Nephron progenitor cell (in vitro differentiated cells): Measurements from ENCODE around the gene FURIN.
"Not testable (repeated sequence)": the region's sequence is repeated elsewhere in the genome, so short reads cannot be mapped to it uniquely, and the experiment has no call there.

ENCODE experiments used
- DNase-seq: peaks from one replicate; pipeline ENCODE4 v3.0.0; 2021
- H3K27ac Mint-ChIP-seq: 2 replicates; pipeline ENCODE4 v1.8.0; 2021; ENCODE audit warnings: mild to moderate bottlenecking, moderate library complexity, mixed read lengths
- H3K27me3 Mint-ChIP-seq: 2 replicates; pipeline ENCODE4 v1.8.0; 2021; ENCODE audit warnings: mild to moderate bottlenecking, low read depth, mixed read lengths; ENCODE audit not compliant: poor library complexity
- H3K36me3 Mint-ChIP-seq: 2 replicates; pipeline ENCODE4 v1.8.0; 2021; ENCODE audit warnings: low read depth, mixed read lengths
- H3K4me1 Mint-ChIP-seq: 2 replicates; pipeline ENCODE4 v1.8.0; 2021; ENCODE audit warnings: mixed read lengths
- H3K4me3 Mint-ChIP-seq: 2 replicates; pipeline ENCODE4 v1.8.0; 2021; ENCODE audit warnings: mild to moderate bottlenecking, moderate library complexity, mixed read lengths
- H3K9me3 Mint-ChIP-seq: 2 replicates; pipeline ENCODE4 v1.8.0; 2021; ENCODE audit warnings: mild to moderate bottlenecking, moderate library complexity, mixed read lengths
- CTCF ChIP-seq: fragments of 200-600 bp; sonication (generic); IDR thresholded peaks from 2 replicates; pipeline ENCODE4 v1.5.0; 2021; ENCODE audit warnings: antibody characterized with exemption

FURIN gene

DNA sequence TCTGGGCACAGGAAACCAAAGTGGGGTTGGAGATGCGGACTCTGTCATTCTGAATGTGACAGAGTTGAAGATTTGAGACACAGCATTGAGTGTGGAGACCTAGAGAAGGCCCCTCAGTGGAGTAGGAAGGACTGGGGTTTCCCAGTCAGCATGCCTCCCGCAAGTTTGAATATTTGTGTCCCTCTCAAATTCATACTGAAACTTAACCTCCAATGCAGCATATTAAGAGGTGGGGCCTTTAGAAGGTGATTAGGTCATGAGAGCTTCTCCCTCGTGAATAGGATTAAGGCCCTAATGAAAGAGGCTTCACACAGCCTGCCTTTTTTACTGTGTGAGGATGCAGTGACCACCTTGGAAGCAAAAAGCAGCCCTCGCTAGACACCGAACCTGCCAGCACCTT is 56.0 kb downstream of the FURIN start:
- no peaks in the 10 kb centered on the region for H3K4me1 Mint-ChIP-seq
- no peak overlapping the region for H3K27ac Mint-ChIP-seq
- DNase-seq: no peak
- H3K4me3 Mint-ChIP-seq: no peak overlapping the region
- peaks cover 13% of the 10 kb centered on the region for H3K36me3 Mint-ChIP-seq
- TF ChIP-seq CTCF: no peak
- H3K9me3 Mint-ChIP-seq: no peaks in the 10 kb centered on the region
- H3K27me3 Mint-ChIP-seq: peaks cover 4% of the 10 kb centered on the region

DNA sequence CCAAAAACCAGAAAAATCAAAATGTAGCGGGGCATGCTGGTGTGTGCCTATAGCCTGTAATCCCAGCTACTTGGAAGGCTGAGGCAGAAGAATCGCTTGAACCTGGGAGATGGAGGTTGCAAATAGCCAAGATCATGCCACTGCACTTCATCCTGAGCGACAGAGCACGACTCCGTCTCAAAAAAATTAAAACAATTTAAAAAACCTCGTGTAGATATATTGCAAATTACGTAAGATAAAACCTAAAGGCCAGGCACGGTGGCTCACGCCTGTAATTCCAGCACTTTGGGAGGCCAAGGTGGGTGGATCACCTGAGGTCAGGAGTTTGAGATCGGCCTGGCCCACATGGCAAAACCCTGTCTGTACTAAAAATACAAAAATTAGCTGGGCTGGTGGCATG is 58.4 kb downstream of the FURIN start:
- H3K27me3 Mint-ChIP-seq, DNase-seq, H3K27ac Mint-ChIP-seq, H3K9me3 Mint-ChIP-seq, H3K36me3 Mint-ChIP-seq, H3K4me3 Mint-ChIP-seq: not testable (repeated sequence)
- peaks cover 12% of the 10 kb centered on the region for H3K4me1 Mint-ChIP-seq

- H3K4me3 Mint-ChIP-seq, H3K27me3 Mint-ChIP-seq, DNase-seq, H3K9me3 Mint-ChIP-seq, H3K27ac Mint-ChIP-seq, H3K36me3 Mint-ChIP-seq: not testable (repeated sequence)
- H3K4me1 Mint-ChIP-seq: peaks cover 19% of the 10 kb centered on the region
Measured at GRCh38 chr15:90928106-90928505, 59.7 kb downstream of the FURIN start.

DNA sequence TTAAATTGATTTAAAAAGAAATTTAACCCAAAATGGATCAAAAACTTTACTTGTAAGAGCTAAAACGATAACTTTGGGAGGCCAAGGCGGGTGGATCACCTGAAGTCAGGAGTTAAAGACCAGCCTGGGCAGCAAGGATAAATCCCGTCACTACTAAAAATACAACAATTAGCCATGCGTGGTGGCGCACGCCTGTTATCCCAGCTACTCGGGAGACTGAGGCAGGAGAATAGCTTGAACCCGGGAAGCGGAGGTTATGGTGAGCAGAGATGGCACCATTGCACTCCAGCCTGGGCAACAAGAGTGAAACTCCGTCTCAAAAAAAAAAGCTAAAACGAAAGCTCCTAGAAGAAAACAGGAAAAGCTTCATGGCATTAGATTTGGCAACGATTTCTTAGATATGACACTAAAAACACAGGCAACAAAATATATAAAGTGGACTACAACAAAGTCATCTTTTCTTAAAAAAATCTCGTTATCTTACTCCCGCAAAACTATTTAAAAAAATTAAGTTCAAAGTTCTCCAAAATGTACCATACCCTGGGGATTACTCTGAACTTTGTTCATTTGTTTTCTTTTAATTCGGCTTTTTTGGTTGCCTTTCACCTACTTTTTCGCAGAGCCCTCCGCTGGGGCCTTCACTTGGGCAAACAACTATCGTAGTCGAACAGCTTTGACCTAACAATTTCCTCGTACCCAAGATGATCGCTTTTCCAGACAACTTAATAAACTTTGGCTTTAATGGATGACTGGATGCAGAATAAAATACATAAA is 61.0 kb downstream of the FURIN start:
- Mint-ChIP-seq H3K27ac (no peak overlapping the region), H3K4me3 (peak overlapping the region; percentile 15), H3K4me1 (peaks cover 25% of the 10 kb centered on the region), H3K36me3 (no peaks in the 10 kb centered on the region), H3K27me3 (peaks cover 15% of the 10 kb centered on the region), H3K9me3 (no peaks in the 10 kb centered on the region)
- no peak for TF ChIP-seq CTCF
- DNase-seq: no peak

DNA sequence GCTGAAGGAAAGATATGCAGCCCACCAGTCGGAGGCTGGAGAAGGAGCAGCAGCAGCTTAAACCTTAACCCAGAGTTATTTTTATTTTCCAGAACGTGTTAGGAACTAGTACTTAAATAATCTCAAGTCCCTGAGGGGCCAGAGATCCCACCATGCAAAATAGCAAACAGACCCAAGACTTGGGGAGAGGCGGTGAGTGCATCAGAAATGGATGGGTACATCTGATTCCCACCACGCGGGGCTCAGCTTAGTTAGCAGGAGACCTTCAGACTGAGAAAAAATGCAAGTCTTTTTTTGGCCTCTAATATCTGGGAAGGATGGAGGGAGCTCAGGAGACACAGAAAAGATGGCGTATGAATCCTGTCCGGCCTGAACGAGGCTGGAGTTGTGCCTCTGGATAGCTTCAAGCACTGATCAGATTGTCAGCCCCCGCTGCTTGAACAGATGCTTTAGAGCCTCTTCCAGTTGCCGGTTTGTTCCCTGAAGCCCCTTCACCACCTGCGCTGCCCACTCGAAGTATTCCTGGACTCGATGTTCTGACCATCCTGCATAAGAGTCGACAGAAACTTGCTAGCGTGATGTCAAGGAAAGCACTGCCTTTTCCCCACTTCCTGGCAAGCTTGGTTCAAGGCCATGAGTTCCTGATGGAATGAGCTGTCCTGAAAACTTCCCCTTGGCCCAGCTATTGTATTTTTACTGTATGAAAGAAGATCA is 62.6 kb downstream of the FURIN start:
- no peak for DNase-seq
- Mint-ChIP-seq H3K4me3 (peak overlapping the region; percentile 95), H3K9me3 (no peaks in the 10 kb centered on the region), H3K27me3 (peaks cover 15% of the 10 kb centered on the region), H3K27ac (no peak overlapping the region), H3K4me1 (peaks cover 32% of the 10 kb centered on the region), H3K36me3 (no peaks in the 10 kb centered on the region)
- TF ChIP-seq CTCF: no peak

DNA sequence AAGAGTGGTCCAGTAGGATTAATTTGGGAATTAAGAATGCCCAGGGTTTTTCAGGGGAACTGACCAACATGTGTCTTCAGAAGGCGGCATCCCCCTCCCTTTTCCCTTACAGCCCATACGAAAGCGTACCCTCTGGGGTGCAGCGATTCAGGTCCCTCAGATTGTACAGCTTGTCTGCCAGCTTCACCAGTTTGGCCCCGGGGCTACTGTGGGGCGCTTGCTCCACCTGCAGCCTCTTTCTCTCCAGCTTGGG is 63.1 kb downstream of the FURIN start:
- Mint-ChIP-seq H3K4me1 (peaks cover 37% of the 10 kb centered on the region), H3K9me3 (no peaks in the 10 kb centered on the region), H3K27ac (no peak overlapping the region), H3K36me3 (peaks cover 5% of the 10 kb centered on the region), H3K4me3 (peak overlapping the region; percentile 95), H3K27me3 (peaks cover 15% of the 10 kb centered on the region)
- no peak for DNase-seq
- no peak for TF ChIP-seq CTCF
